Myocyte (in vitro differentiated cells): Measurements from ENCODE around the gene AOAH. TPM values are rescaled to one million over a fixed set of nuclear protein-coding genes. Genes with fewer than 3 reads are reported as not detected.

Experiments
- DNase-seq: peaks from one replicate; pipeline ENCODE4 v3.0.0-alpha.2; 2012; ENCODE audit warnings: low read depth
- total RNA-seq: library from RNA; depleted of rRNA; stranded (reverse); fragments of >200 nt; gene quantifications from 2 replicates; pipeline ENCODE4 v1.2.3, GENCODE V29; 2014

Gene AOAH
- total RNA-seq, 1 donor from 2014 or later = not detected

DNA sequence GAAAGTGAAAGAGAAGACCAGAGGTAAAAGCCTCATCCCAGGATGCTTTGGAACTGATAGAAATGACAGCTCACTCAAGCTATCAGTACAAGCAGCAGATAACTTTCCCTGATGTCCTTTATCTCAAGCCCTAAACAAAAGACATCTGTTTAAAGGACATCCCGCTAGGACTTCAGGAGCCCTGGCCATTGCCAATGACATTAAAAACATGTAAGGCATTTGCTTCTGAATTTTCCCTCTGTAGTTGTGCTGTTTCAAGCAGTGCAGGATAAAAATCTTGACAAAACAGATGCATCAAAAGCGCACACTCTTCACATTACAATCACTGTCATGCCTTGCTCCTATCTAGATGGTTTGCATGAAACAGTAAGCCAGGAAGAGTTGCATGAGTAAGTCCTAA is 159.8 kb downstream of the AOAH start:
- no peak for DNase-seq

DNA sequence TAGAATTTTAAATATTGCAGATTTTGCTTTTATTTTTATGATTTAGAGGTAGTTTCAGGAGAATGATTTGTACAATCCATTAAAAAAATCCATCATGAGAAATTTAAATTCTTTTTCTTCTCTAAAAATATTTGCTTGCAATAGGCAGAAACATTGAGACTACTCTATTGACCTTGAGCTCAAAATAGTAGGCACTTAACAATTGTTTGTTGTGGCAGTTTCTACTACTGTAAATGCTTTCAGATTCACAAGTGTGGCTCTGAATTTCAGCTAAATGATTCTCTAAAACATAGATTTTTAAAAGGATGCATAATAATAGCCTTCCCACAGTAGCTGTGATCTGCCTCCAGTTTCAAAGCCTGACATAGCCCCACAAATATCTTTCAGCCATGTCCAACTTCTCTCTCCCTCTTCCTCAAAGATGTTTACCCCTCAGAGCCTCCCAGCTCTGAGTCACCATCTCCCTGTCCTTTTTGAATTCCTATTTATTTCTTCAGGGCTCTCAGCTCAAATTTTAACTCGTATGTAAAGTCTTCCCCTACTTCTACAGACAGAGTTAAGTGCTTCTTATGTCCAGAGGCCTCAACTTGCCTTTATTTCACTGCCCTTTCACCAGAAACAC is 160.5 kb downstream of the AOAH start:
- DNase-seq = peak; percentile 21

DNA sequence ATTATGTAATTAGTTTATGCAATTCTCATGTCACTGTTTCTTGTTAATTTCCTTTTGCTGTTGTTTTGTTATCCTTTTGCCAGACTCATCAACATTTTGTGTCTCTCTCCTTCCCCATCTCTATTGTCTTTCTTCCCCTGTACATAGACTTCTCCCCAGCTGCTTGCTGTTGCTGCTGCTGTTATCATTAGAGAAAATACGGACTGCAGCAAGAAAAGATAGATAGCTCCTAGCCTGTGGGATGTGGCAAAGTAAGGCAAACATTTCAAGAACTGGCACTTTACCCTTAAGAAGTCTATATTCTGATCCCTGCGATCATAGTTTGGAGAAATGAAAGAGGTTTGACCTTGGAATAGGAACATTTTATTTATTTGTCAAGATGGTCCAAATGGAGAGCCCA is 162.2 kb downstream of the AOAH start:
- no peak for DNase-seq

DNA sequence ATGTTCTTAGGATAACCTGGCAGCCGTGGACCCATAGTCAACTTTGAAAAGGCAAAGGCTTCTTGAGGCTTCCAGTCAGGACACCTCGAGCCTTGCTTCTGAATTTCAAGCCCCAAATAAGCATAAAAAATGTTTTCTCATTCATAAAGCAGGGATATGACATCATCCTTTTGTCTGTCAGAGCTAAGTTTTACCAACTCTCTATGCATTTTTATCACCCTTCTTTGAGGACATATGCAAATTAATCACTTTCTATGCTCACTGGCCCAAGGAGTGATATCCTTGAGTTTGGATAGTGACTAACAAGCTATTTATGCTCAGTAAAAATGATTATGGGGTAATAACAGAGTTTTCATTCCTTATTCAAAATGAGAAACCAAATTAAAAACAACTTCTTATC is 175.3 kb downstream of the AOAH start:
- DNase-seq = no peak

DNA sequence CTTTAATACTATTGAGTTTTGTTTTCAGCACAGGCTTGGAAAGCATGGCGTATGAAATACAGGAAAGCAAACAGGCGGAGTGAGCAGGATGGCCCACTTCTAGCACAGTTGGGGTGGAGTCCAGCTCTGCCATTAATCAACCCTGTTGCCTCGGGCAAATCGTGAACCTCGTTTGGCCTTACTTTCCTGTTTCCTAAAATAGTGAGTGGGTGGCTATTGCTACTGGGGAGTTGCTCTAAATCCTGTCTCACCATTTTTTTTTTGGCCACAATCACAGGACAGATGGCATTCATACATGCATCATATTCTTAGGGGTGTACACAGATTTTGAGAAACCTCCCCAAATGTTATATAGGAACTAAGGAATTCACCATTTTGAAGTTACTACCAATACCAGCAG is 176.9 kb downstream of the AOAH start:
- DNase-seq = no peak

DNA sequence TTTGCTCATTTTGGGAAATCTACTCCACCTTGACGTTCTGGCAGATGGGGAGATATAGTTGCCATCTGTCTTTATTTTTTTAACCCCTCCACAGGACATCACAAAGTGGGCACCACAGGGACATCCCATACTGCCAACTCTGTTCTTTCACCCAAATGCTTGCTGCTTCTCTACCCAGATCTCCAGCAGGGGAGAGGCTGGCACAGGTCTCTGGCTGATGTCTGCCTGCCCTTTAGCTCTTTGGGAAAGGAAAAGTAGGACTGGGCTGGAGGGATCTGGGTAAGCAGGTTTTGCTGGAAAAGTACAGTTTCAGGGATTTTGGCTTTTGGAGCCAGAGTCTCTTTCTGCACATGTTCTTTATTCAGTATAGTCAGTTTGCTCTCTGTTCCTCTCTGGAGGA is 178.0 kb downstream of the AOAH start:
- no peak for DNase-seq

DNA sequence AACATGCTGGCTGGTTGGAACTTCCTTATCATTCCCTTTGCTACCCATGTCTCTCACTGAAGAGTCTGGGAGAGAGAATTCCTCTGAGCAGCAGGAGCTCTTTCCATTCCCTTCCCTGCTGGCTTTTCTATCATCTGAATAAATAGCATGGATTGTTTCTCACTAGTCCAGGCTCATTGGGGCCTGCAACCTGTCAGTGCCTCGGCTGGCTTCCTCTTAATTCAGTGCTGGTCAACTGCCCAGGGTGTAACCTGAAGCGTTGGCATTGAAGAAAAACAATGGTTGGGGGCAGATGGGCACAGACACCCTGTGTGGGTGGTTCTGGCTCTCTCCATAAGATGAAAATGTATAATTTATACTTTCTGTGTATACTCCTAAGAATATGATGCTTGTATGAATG is 179.0 kb downstream of the AOAH start:
- DNase-seq = no peak

DNA sequence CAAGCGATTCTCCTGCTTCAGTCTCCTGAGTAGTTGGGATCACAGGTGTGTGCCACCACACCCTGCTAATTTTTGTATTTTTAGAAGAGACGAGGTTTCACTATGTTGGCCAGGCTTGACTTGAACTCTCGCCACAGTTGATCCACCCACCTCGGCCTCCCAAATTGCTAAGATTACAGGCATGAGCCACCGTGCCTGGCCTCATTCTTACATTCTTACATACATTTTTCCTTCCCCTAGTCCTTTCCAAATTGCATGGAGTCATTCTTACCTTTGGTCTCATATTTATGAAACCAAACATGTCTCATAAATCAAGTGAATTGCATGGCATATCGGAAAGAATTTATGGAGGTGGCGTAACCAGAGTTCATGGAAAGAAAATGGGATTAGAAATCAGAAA is 186.2 kb downstream of the AOAH start:
- DNase-seq = no peak

DNA sequence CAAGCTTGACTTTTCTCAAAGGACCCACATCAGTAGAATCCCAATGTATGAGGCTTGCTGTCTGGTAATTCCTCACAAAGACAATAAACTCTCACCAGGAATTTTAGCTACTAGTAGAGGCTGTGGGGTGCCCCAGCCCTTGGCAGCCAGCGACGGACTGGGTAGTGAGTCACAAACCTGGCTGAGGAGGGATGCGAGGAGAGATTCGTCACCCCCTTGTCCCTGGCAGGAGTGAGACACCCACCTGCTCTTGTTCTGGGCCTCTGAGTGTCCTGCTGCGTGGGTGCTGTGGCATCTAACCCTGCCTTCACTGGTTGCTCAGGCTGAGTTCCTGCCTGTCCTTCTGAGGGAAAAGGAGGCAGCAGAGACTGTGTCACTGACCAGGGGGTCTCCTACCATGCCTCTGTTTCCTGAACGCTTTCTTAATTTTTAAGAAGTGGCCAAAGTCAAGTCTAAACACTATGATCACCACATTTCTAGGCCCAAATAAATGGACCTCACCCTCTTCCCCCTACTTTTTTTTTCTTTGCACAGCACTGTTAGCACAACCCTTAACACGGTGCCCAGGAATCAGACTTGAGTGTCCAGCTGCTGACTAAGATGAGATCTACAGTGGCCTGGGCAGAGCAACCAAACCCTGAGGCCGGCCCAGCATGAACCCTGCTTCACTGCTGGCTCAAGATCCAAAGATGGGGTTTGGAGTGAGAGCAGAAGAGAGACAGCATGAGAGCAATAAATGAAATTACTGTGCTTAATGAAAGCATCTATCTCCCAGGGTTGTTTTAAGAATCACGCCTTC is 188.2 kb downstream of the AOAH start:
- DNase-seq = peak; percentile 40

DNA sequence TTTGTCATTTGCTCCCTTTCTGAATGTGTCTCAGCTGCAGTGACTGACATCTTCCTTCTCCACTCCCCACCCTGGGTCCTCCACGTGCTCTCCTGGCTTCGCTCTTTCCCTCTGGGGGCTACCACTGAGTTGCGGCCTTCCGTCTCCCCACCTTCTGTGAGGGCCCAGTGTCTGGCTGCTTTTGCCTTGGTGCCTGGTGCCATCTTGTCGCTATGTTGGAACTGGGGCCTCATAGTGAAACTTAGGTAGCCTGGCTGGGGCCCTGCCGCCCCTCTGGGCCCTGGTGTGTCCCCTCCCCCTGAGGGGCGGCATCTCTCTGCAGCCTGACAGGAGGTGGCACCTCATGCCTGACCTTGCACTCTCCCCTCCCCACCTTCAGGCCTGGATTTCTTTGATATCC is 190.6 kb downstream of the AOAH start:
- DNase-seq = no peak

DNA sequence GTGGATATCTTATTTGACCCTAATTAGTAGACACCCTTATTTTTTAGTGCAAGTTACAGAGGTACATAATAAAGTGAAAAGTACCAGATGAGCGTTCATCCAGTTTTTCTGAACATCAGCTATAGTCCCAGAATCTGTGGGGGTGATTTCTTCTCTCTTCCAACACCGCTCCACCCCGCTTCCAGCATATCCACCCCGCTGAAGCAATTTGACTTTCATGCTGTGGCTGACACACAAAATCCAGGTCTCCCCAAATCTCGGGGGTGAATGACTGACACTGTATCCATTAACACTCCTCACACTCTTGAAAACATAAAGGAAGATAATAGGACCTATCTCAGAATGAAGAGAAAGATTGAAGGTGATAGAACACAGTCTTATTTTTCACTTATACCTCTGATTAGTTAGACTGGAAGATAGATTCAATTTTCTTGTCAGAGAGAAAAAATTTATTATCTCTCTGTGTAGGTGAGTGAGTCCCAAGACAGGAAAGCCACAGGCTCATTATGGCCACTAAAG is 191.3 kb downstream of the AOAH start:
- DNase-seq = no peak

DNA sequence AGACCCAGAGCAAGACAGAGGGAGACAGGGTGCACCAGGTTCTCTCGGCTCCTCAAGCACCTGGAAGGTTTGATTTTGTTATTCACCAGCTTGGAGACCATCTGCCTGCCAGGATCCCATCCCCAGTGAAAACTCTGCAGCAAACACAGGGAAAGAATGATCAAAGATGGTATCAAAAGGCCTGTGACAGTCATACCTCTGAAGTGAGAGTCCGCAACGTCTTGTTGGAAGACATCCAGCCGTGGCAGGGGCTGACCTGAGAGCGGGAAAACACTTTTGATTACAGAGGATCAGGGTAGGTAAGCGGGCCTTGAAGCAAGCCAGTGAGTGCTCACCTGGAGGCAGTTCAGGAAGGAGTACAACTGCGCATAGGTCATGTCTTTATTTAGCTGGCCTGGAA is 192.3 kb downstream of the AOAH start:
- no peak for DNase-seq

DNA sequence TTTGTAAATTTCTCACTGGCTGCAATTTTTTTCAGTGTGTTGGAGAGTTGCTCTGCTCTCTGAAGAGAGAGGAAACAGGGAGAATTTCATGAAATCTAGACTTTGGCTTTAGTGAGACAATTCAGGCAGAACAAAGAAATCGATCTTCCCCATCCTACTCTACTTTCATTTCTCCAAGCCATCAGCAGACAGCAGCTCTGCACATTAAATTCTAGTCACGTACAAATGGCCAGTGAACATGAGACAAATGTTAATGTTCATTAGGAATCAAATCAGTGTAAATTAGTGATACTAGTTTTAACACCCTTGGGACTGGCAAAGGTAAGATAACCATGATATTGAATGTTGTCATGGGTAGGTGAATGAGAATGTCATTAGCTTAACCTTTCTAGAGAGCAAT is 193.8 kb downstream of the AOAH start:
- no peak for DNase-seq

DNA sequence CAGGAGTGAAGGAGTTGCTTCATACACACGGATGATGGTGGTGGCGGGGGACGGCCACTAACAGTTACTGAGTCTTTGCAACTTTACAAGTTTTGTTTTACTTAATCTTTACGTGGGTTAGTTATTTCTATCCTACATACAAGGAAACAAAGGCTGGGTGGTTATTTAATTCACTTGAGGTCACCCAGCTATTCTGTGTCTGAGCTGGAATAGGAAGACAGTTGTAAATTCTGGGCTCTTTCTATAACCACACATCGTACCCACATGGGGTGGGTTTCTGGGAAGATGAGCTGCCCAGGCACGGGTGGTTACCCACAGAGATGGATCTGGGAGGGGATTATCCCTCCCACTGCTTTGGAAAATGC is 196.8 kb downstream of the AOAH start:
- peak; percentile 75 for DNase-seq

DNA sequence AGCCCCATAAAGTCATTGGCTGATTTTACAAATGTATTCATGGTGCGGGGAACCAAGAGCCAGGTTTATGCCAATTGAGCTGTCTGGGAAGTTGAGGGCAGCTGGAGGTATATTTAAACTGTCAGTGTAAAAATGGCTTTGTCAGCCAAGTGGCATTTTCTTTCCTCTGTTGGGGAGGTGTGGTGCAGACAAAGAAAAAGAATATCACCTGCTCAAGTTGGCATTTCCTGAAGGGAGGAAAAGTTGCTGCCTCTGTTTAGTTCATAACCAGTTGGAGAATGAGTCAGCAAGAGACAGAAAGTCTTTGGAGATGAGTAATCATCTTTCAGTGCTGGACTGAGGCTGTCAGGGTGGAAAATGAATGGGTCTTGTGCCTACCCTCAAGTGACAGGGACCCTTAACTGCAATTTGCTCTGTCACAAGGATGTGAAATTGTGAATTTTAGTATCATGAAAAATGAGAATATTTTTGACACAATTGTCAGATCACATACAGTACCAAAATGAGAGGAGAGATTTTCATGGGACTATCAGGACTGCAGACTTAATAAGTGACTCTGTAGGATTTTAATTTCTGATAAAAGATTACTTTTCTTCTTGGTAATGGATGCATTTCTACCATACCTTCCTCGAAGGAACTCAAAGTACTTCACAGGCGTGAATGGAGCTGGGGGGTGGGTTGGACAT is 197.3 kb downstream of the AOAH start:
- peak; percentile 93 for DNase-seq

DNA sequence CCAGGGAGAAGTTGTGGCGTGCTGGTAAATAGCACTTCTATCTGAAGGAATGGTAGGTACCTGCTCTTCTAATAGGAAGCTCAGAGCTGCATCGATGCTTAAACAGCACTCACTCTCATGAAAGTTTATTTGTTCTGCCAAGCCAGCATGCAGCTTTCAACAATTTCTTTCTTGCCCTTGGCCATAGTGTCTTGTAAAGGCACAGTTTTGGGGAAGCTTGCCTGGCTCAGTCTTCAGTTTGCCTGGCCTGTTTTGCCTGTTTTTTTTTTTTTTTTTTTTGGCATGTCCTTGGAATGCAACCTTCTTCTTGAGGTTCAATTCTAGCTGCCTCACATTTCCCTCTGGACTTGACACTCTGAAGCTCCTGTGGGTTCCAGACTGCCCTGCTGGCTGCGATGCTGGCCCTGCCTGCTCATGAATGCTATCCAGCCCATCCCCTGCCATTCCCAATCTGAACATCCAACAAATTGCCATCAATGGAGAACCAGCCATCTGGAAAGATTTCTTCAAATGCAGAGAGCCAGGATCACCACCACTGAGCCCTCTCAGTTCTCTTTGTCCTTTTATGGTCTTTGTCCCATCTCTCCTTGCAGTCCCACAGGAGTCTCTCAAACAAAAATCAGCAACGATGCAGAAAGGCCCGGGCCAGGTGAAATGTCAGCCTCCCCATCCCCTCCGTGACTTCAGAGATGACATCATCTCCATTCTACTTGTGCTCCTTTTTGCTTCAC is 200.8 kb downstream of the AOAH start:
- DNase-seq = no peak

DNA sequence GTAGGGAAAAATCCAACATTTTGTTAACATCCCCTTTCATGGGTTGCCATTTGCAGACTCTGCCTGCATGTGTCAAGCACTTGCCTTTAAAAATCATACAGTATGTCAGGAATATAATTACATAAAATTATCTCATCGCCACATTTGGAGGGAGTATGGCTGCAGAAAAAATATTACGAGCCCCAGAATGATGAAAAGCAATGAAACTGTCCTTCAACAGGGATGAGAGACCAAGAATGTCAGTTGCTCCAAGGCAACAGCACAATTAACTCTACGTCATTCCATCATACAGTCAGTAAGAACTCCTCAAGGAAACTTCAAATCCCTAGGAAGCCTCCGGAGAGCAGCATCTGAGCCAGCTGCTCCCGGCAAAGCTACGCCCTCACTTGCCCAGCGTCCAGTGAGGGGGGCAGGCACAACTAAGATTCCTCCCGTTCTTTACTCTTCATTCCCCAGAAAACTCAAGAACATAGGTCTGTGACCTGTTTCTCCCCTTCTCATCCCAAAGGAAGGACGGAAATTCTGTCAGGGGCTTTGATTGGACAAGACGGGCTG is 201.8 kb downstream of the AOAH start:
- no peak for DNase-seq

DNA sequence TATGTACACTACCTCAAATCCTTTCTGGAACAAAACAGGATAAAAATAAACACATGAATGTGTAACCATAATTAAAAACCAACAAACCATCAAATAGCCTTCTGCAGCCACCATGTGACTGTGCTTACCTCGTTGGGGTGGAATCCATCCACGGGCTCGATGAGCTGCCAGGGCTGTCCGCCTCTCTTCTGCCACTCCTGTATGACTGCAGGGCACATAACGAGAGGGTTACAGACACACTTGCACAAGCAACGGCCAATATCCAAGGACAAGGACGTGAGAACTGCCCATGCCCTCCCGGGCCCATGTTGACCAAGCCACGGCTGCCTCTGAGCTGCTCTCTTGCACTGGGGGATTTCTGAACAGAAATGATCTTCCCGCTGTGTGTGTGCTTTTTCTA is 202.4 kb downstream of the AOAH start:
- peak; percentile 29 for DNase-seq

DNA sequence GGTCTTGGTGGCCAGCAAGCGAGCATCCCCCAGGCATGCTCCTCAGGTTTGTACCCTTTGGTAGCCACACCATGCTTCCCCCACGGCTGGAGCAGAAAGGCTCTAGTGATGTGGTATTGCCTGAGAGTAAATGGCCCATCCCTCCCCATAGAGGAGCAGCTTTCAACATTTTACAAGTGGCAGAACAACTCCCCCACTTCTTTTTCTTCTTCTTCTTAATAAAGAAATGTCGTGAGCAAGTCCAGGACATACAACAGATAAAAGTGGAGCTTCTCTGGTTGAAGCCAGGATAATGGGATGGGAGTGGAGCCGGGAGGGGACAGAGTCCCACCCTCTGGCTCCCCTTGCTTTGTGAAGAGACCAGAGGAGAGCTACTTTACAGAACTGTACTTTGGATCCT is 203.2 kb downstream of the AOAH start:
- DNase-seq = no peak

DNA sequence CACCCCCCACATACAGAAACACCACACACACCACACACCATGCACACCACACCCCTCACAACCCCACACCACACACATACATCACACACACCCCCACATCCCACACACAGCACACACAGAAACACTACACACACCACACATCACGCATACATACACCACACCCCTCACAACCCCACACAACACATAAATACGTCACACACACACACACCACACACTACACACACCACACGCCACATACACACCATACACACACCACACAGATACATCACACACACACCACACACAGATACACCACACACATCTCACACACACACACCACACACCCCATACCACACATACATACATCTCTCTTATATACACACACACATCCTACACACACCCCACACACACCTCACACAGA is 208.4 kb downstream of the AOAH start:
- DNase-seq = no peak
